OCI-LY1 (cell line): ENCODE data around the gene AIFM1.

Experiments
- H2AFZ ChIP-seq: fragments of 200-600 bp; sonication (generic), shearing (Covaris generic); 2 replicates; pipeline ENCODE4 v1.6.0; 2014; ENCODE audit warnings: antibody characterized with exemption, mild to moderate bottlenecking, low read length
- H3F3A ChIP-seq: fragments of 200-600 bp; sonication (generic), shearing (Covaris generic); 2 replicates; pipeline ENCODE4 v1.6.0; 2014; ENCODE audit warnings: mild to moderate bottlenecking, antibody characterized with exemption, low read length, moderate library complexity; ENCODE audit not compliant: insufficient read depth
- H3K27ac ChIP-seq: fragments of 200-600 bp; sonication (generic); 2 replicates; pipeline ENCODE4 v1.5.1; 2014; ENCODE audit warnings: low read length, mixed run types, mild to moderate bottlenecking, low read depth; ENCODE audit not compliant: poor library complexity, severe bottlenecking
- H3K27me3 ChIP-seq: fragments of 200-600 bp; sonication (generic); 2 replicates; pipeline ENCODE4 v1.6.0; 2014; ENCODE audit warnings: antibody characterized with exemption, mild to moderate bottlenecking, low read length, moderate library complexity; ENCODE audit not compliant: insufficient read depth
- H3K36me3 ChIP-seq: fragments of 200-600 bp; sonication (generic); 2 replicates; pipeline ENCODE4 v1.6.1; 2014; ENCODE audit warnings: mild to moderate bottlenecking, antibody characterized with exemption, low read length, moderate library complexity, mixed read lengths; ENCODE audit not compliant: insufficient read depth
- H3K4me1 ChIP-seq: fragments of 200-600 bp; sonication (generic); 2 replicates; pipeline ENCODE4 v1.5.1; 2014; ENCODE audit warnings: mild to moderate bottlenecking, low read length, moderate library complexity; ENCODE audit not compliant: insufficient read depth, severe bottlenecking
- H3K4me2 ChIP-seq: fragments of 200-600 bp; sonication (generic), shearing (Covaris generic); 2 replicates; pipeline ENCODE4 v1.6.1; 2014; ENCODE audit warnings: low read length
- H3K4me3 ChIP-seq: fragments of 200-600 bp; sonication (generic); 2 replicates; pipeline ENCODE4 v1.5.1; 2014; ENCODE audit warnings: low read length, low read depth, mild to moderate bottlenecking, mixed read lengths; ENCODE audit not compliant: poor library complexity, severe bottlenecking
- H3K79me2 ChIP-seq: fragments of 200-600 bp; shearing (Covaris generic); 2 replicates; pipeline ENCODE4 v1.6.1; 2016; ENCODE audit warnings: mixed run types, low read length, mixed read lengths; ENCODE audit not compliant: insufficient read depth
- H3K9ac ChIP-seq: fragments of 200-600 bp; sonication (generic), shearing (Covaris generic); 2 replicates; pipeline ENCODE4 v1.6.1; 2014; ENCODE audit warnings: mild to moderate bottlenecking, low read length, mixed read lengths
- H3K9me2 ChIP-seq: fragments of 200-600 bp; sonication (generic), shearing (Covaris generic); 2 replicates; pipeline ENCODE4 v1.6.1; 2014; ENCODE audit warnings: low read depth, mild to moderate bottlenecking, low read length, mixed read lengths
- H3K9me3 ChIP-seq: fragments of 200-600 bp; shearing (Covaris generic); 2 replicates; pipeline ENCODE4 v1.6.1; 2014; ENCODE audit warnings: low read length, mixed read lengths
- H4K20me1 ChIP-seq: fragments of 200-600 bp; sonication (generic), shearing (Covaris generic); 2 replicates; pipeline ENCODE4 v1.6.0; 2016; ENCODE audit warnings: mild to moderate bottlenecking, low read length; ENCODE audit not compliant: insufficient read depth
- EZH2 ChIP-seq: fragments of 200-600 bp; sonication (generic), shearing (Covaris generic); IDR thresholded peaks from 2 replicates; pipeline ENCODE4 v1.8.0; 2017; ENCODE audit warnings: borderline replicate concordance, mixed run types, mild to moderate bottlenecking, antibody characterized with exemption, low read length, moderate library complexity, mixed read lengths
- TF ChIP-seq, protein P1 (sequence below): fragments of 200-600 bp; sonication (generic), shearing (Covaris generic); IDR thresholded peaks from 2 replicates; pipeline ENCODE4 v1.5.1; 2017; ENCODE audit warnings: mild to moderate bottlenecking, antibody characterized with exemption, low read length, moderate library complexity, mixed read lengths

AIFM1 gene

DNA sequence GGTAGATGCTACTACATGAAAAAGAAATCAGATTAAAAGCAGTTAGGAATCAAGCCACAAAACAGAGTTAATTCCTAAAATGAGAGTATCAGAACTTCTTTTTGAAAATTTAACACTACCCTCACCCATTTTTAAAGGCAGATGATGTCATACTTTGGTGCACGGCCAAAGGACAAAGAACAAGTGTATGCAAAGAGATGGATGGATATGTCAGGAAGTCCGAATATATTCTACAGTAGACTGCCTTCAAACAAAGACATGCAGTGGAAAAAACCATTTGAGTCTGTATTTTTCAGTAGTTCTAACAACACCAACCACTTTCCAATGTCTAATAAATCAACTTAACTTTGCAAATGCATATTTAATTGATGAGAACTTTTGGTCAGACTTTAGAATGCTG is 2.2 kb downstream of the AIFM1 start:
- peak overlapping the region; percentile 26; the same call in 1 of the 2 replicates for H3K9ac ChIP-seq

DNA sequence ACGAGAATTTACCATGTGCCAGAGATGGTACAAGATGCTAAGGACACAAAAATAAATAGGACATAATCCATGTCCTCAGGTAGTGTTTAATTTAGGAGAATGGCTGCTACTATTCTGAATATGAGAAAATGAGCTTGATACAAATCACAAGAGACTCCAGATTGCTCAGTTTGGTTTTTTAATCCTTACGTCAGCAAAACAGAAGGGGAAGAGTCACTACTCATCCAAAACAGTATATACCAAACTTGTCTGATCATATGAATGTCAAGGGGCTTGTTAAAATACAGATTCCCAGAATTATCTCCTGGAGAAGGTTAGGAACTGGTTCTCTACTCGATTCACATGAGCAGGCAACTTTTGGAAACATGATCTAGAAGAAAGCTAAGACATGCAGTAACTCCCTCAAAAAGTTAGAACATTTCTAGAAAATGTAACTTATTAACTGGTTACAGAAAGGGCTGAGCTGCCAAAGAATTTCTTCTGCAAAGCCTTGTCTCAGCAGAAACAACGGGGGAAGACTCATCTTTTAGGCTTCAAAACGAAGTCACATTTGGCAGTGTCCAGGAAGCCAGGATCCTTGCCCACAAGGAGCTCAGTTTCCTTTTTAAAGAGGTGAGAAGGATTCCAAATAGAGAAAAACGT is 3.4 kb downstream of the AIFM1 start:
- Histone ChIP-seq H3K27me3 (no peaks in the 10 kb centered on the region), H3K4me2 (no peak overlapping the region), H3K9ac (no peak overlapping the region), H3K79me2 (peaks cover 32% of the 10 kb centered on the region), H3K27ac (no peak overlapping the region), H2AFZ (no peak overlapping the region), H3K36me3 (no peaks in the 10 kb centered on the region; the same call in 1 of the 2 replicates), H3K9me3 (no peaks in the 10 kb centered on the region), H3K4me3 (no peak overlapping the region), H3F3A (no peaks in the 10 kb centered on the region), H3K4me1 (peaks cover 48% of the 10 kb centered on the region), H4K20me1 (no peaks in the 10 kb centered on the region), H3K9me2 (no peaks in the 10 kb centered on the region)
- TF ChIP-seq, protein P1, sequence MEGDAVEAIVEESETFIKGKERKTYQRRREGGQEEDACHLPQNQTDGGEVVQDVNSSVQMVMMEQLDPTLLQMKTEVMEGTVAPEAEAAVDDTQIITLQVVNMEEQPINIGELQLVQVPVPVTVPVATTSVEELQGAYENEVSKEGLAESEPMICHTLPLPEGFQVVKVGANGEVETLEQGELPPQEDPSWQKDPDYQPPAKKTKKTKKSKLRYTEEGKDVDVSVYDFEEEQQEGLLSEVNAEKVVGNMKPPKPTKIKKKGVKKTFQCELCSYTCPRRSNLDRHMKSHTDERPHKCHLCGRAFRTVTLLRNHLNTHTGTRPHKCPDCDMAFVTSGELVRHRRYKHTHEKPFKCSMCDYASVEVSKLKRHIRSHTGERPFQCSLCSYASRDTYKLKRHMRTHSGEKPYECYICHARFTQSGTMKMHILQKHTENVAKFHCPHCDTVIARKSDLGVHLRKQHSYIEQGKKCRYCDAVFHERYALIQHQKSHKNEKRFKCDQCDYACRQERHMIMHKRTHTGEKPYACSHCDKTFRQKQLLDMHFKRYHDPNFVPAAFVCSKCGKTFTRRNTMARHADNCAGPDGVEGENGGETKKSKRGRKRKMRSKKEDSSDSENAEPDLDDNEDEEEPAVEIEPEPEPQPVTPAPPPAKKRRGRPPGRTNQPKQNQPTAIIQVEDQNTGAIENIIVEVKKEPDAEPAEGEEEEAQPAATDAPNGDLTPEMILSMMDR = no peak
- TF ChIP-seq EZH2 = no peak

More for the DNA sequence above, 2.2 kb downstream of the AIFM1 start:
- Histone ChIP-seq H3K4me2 (peak overlapping the region; percentile 53), H2AFZ (no peak overlapping the region), H3K79me2 (peaks cover 32% of the 10 kb centered on the region), H3K4me1 (peaks cover 53% of the 10 kb centered on the region), H3K27me3 (no peaks in the 10 kb centered on the region), H3K9me2 (no peaks in the 10 kb centered on the region), H3K4me3 (peak overlapping the region; percentile 25), H4K20me1 (no peaks in the 10 kb centered on the region), H3K36me3 (no peaks in the 10 kb centered on the region; the same call in 1 of the 2 replicates), H3F3A (no peaks in the 10 kb centered on the region), H3K27ac (peak overlapping the region; percentile 32), H3K9me3 (no peaks in the 10 kb centered on the region)
- TF ChIP-seq, protein P1 = no peak
- no peak for TF ChIP-seq EZH2

DNA sequence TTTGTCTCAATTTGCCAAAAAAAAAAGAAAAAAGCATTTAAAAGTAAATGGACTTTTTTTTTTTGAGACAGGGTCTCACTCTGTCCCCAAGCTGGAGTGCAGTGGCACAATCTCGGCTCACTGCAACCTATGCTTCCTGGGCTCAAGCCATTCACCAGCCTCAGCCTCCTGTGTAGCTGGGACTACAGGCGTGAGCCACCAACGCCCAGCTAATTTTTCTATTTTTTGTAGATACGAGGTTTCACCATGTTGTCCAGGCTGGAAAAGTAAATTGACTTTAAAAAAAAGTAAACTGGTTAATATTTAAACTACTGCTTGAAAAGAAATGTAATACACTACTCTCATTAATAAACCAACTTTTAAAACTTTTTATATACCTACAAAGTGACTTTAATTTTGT is 5.9 kb downstream of the AIFM1 start:
- no peaks in the 10 kb centered on the region for H3K9me3 ChIP-seq
- TF ChIP-seq, protein P1 = no peak
- TF ChIP-seq EZH2 = no peak
- no peak overlapping the region for H2AFZ ChIP-seq
- H3F3A ChIP-seq = no peaks in the 10 kb centered on the region
- H3K4me2 ChIP-seq = no peak overlapping the region
- no peak overlapping the region for H3K27ac ChIP-seq
- H3K9me2 ChIP-seq = no peaks in the 10 kb centered on the region
- peaks cover 14% of the 10 kb centered on the region for H3K36me3 ChIP-seq
- no peak overlapping the region for H3K9ac ChIP-seq
- H3K79me2 ChIP-seq = peaks cover 27% of the 10 kb centered on the region
- H3K4me3 ChIP-seq = no peak overlapping the region
- H3K4me1 ChIP-seq = peaks cover 42% of the 10 kb centered on the region
- H3K27me3 ChIP-seq = no peaks in the 10 kb centered on the region
- no peaks in the 10 kb centered on the region for H4K20me1 ChIP-seq
